Memory B cell (primary cell): ENCODE measurements around the gene PIBF1.

ENCODE experiments used
- ATAC-seq: fragments of 150-1000 bp; cut with Tn5 transposase; 2 replicates; pipeline ENCODE4 v1.10.0; 2021; ENCODE audit warnings: low read depth, mild to moderate bottlenecking, moderate library complexity
- DNase-seq, 2 donors: peaks; one replicate each; pipeline ENCODE4 v3.0.0; 2022; ENCODE audit warnings: low spot score in 2 of 2
- H3K27ac Mint-ChIP-seq: one replicate; pipeline ENCODE4 v1.8.0; 2022; ENCODE audit warnings: mild to moderate bottlenecking, moderate library complexity, mixed read lengths
- H3K27me3 Mint-ChIP-seq: one replicate; pipeline ENCODE4 v1.8.0; 2022; ENCODE audit warnings: mixed read lengths
- H3K36me3 Mint-ChIP-seq: one replicate; pipeline ENCODE4 v1.8.0; 2022; ENCODE audit warnings: mild to moderate bottlenecking, mixed read lengths
- H3K4me1 Mint-ChIP-seq: one replicate; pipeline ENCODE4 v1.8.0; 2022; ENCODE audit warnings: mixed read lengths
- H3K4me3 Mint-ChIP-seq: one replicate; pipeline ENCODE4 v1.8.0; 2022; ENCODE audit warnings: mild to moderate bottlenecking, moderate library complexity, mixed read lengths
- H3K9me3 Mint-ChIP-seq: one replicate; pipeline ENCODE4 v1.8.0; 2022; ENCODE audit warnings: mixed read lengths

The PIBF1 gene

GRCh38 chr13:72973234-72973633 lies 191.3 kb downstream of the PIBF1 start:
- Mint-ChIP-seq H3K27me3 (no peaks in the 10 kb centered on the region), H3K4me1 (no peaks in the 10 kb centered on the region), H3K4me3 (no peak overlapping the region), H3K9me3 (no peaks in the 10 kb centered on the region), H3K36me3 (peaks cover 19% of the 10 kb centered on the region), H3K27ac (peak overlapping the region; percentile 7)
- DNase-seq (no peak), ATAC-seq (no peak)

GRCh38 chr13:72983085-72983768 lies 201.3 kb downstream of the PIBF1 start:
- no peaks in the 10 kb centered on the region for H3K9me3 Mint-ChIP-seq
- no peak overlapping the region for H3K27ac Mint-ChIP-seq
- H3K4me1 Mint-ChIP-seq = no peaks in the 10 kb centered on the region
- H3K36me3 Mint-ChIP-seq = peaks cover 14% of the 10 kb centered on the region
- H3K4me3 Mint-ChIP-seq = no peak overlapping the region
- ATAC-seq = no peak
- DNase-seq = no peak
- no peaks in the 10 kb centered on the region for H3K27me3 Mint-ChIP-seq

DNA sequence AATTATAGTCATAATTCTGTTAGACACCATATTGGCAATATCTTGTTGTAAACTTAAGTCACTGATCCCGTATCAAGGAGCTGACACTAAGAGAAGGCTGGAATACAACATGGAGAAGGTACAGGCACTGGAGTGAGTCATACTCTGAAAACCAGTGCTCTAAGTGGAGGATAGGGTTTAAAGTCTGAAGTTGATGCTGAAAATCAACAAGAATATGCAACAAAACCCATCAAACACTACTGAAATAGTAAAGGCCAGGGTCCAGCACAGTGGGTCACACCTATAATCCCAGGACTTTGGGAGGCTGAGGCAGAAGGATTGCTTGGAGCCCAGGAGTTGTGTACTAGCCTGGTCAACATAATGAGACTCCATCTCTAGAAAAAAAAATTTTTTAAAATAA lies 203.7 kb downstream of the PIBF1 start:
- Mint-ChIP-seq H3K9me3 (no peaks in the 10 kb centered on the region), H3K27ac (no peak overlapping the region), H3K36me3 (peaks cover 10% of the 10 kb centered on the region), H3K27me3 (no peaks in the 10 kb centered on the region), H3K4me1 (no peaks in the 10 kb centered on the region), H3K4me3 (no peak overlapping the region)
- ATAC-seq = no peak
- no peak for DNase-seq

DNA sequence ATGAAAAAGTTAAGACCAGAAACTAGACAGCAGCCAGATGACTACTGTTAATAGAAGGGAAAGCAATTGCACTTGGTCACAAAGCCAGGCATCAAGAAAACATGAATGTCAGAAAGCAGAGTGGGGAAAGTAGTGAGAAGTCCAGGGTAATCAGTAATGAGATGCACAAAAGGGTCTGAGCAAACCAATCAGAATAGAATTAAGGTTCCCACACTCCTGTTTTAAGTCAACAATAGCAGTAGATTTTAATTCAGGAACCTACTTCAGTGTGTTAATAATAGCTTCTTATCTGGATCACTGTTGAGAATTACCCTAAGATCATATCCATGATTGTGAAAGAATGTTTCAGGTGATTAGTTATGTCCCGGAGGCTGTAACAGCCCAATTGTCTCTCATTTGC lies 204.3 kb downstream of the PIBF1 start:
- ATAC-seq (no peak), DNase-seq (no peak)
- Mint-ChIP-seq H3K4me3 (no peak overlapping the region), H3K9me3 (no peaks in the 10 kb centered on the region), H3K36me3 (peaks cover 9% of the 10 kb centered on the region), H3K4me1 (no peaks in the 10 kb centered on the region), H3K27me3 (no peaks in the 10 kb centered on the region), H3K27ac (no peak overlapping the region)

DNA sequence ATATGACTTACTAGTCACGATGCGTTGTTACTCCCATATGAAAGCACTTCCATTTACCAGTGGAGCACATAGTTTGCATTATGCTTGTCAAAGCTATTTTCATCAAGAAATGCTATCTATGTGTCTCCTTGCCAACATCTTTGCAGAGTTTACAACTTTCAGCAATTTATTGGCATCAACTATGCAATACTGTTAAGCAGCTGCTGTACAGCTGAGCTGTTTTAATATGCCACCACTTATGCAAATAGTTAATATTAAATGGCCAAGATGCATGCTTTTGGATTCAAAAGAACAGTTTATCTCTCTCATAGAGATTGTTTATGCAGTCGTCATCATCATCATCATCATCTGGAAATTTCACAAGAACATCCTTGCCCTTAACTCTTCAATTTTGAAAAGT lies 209.0 kb downstream of the PIBF1 start:
- Mint-ChIP-seq H3K27ac (no peak overlapping the region), H3K36me3 (peaks cover 11% of the 10 kb centered on the region), H3K27me3 (no peaks in the 10 kb centered on the region), H3K4me1 (no peaks in the 10 kb centered on the region), H3K9me3 (no peaks in the 10 kb centered on the region), H3K4me3 (no peak overlapping the region)
- DNase-seq (no peak), ATAC-seq (no peak)

DNA sequence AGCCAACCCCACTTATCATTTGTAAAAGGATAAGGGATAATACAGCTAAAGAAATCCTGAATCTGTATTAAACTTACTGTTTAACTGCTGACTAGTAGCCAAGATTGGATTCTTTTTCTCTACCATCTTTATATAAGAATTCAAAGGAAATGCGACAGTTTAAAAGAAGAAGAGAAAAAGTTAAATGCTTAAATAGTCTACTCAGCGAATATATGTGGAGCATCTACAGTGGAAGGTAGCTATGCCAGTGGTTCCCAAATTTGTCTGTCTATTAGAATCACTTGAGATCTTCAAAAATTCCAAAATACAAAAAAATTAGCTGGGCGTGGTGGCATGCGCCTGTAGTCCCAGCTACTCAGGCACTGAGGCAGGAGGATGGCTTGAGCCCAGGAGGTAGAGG lies 216.1 kb downstream of the PIBF1 start:
- Mint-ChIP-seq H3K9me3 (no peaks in the 10 kb centered on the region), H3K27me3 (no peaks in the 10 kb centered on the region), H3K36me3 (peaks cover 6% of the 10 kb centered on the region), H3K4me1 (no peaks in the 10 kb centered on the region), H3K4me3 (no peak overlapping the region), H3K27ac (no peak overlapping the region)
- DNase-seq (no peak), ATAC-seq (no peak)

- Mint-ChIP-seq H3K27me3 (no peaks in the 10 kb centered on the region), H3K9me3 (no peaks in the 10 kb centered on the region), H3K36me3 (peaks cover 7% of the 10 kb centered on the region), H3K27ac (peak overlapping the region; percentile 2), H3K4me1 (no peaks in the 10 kb centered on the region), H3K4me3 (no peak overlapping the region)
- ATAC-seq (no peak), DNase-seq (no peak)
Observed at GRCh38 chr13:73000027-73000674, 218.2 kb downstream of the PIBF1 start.

DNA sequence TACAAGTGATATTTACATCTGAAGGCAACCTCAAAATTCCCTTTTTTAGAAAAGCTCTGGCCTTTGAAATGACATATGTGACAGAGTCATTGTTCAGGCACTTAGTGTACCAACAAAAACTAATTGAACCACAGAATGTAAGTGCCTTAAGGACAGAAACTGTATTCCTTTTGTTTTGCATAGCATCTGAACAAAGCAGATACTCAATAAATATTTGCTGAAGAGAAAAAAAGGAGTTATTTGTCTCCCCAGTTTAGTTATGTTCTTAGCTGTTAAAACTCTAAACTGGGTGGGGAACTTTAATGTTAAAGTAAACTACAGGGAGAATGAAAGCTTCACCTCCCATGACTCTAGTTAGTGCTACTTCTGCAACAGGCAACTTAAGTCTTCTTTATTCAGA lies 220.0 kb downstream of the PIBF1 start:
- H3K4me1 Mint-ChIP-seq = no peaks in the 10 kb centered on the region
- no peaks in the 10 kb centered on the region for H3K27me3 Mint-ChIP-seq
- peaks cover 7% of the 10 kb centered on the region for H3K36me3 Mint-ChIP-seq
- DNase-seq (no peak), ATAC-seq (no peak)
- H3K9me3 Mint-ChIP-seq = no peaks in the 10 kb centered on the region
- no peak overlapping the region for H3K4me3 Mint-ChIP-seq
- H3K27ac Mint-ChIP-seq = no peak overlapping the region

DNA sequence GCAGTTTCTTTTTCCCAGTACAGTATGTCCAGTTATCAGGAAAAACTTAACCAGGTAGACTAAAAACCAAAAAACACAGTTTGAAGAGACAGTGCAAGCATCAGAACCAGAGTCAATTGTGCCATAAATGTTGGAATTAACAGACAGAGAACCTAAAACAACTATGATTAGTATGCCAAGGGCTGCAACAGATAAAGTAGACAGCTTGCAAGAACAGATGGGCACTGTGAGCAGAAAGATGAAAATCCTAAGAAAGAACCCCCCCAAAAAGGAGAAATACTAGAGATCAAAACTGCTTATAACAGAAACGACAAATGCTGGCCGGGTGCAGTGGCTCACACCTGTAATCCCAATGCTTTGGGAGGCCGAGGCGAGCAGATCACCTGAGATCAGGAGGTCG lies 229.8 kb downstream of the PIBF1 start:
- DNase-seq = no peak
- H3K4me1 Mint-ChIP-seq = no peaks in the 10 kb centered on the region
- H3K27me3 Mint-ChIP-seq = no peaks in the 10 kb centered on the region
- no peak overlapping the region for H3K4me3 Mint-ChIP-seq
- no peaks in the 10 kb centered on the region for H3K9me3 Mint-ChIP-seq
- ATAC-seq = no peak
- peaks cover 30% of the 10 kb centered on the region for H3K36me3 Mint-ChIP-seq
- H3K27ac Mint-ChIP-seq = no peak overlapping the region

DNA sequence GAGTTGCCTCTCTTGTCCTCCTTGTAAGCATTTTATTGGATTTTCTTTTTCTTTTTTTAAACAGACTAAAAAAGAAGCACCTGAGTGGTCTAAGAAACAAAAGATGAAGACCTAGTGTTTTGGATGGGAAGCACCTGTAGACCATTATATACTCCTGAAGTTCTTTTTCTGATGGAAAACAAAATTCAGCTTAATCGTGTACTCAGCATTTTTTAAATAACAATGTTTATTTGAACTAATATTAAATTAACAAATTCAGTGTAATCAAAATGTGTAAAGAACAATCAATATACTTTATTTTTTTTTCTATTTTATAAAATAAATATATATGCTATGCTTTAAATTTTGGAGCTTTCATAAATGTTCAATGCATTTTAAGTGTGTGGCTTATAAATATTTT lies 233.9 kb downstream of the PIBF1 start:
- H3K36me3 Mint-ChIP-seq = peaks cover 33% of the 10 kb centered on the region

DNA sequence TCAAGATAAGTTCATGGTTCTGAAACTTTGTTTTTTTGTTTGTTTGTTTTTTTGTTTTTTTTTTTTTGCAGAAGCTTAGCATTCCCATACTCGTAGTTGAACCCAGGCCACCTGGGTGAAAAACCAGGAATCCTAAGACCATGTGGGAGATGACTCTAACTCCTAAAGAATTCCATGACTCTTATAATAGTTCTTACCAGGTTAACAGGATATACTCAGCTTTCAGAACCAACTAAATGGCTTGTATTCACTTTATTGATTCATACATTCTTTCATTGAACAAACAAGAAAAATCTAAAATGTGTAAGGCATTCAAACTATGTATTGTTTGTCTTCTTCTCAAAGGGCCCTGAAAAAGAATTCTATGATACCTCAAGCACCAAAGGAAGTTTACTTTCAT lies 236.4 kb downstream of the PIBF1 start:
- DNase-seq (no peak), ATAC-seq (no peak)
- Mint-ChIP-seq H3K36me3 (peaks cover 22% of the 10 kb centered on the region), H3K9me3 (no peaks in the 10 kb centered on the region), H3K4me1 (no peaks in the 10 kb centered on the region), H3K27ac (no peak overlapping the region), H3K27me3 (no peaks in the 10 kb centered on the region), H3K4me3 (no peak overlapping the region)

More for the DNA sequence above, 233.9 kb downstream of the PIBF1 start:
- Mint-ChIP-seq H3K4me3 (no peak overlapping the region), H3K27me3 (no peaks in the 10 kb centered on the region), H3K9me3 (no peaks in the 10 kb centered on the region), H3K27ac (no peak overlapping the region), H3K4me1 (no peaks in the 10 kb centered on the region)
- DNase-seq (no peak), ATAC-seq (no peak)

GRCh38 chr13:73025217-73026012 lies 243.5 kb downstream of the PIBF1 start:
- Mint-ChIP-seq H3K4me1 (no peaks in the 10 kb centered on the region), H3K4me3 (no peak overlapping the region), H3K9me3 (no peaks in the 10 kb centered on the region), H3K27me3 (no peaks in the 10 kb centered on the region), H3K36me3 (peaks cover 5% of the 10 kb centered on the region), H3K27ac (no peak overlapping the region)
- ATAC-seq (no peak), DNase-seq (no peak)

DNA sequence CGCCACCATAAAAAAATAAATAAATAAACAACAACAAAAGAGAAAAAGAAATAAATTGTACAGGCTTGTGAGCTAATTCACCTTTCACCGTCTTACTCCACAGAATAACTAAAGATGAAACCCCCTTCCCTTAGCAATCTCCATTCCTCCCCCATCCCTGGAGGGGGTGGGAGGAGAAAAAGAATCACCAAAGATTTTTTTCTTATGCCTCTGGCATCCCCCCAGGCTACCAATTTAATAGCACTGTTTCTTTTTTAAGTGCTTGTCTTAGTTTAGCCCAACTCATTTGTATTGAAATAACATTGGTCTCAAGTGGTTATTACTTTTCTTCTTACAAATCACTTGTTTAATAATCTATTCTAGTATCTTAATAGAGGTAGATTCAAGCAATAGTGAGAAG lies 253.0 kb downstream of the PIBF1 start:
- no peak for DNase-seq

GRCh38 chr13:73035660-73036059 lies 253.7 kb downstream of the PIBF1 start:
- no peaks in the 10 kb centered on the region for H3K4me1 Mint-ChIP-seq
- H3K9me3 Mint-ChIP-seq = no peaks in the 10 kb centered on the region
- ATAC-seq = no peak
- DNase-seq = no peak
- H3K27ac Mint-ChIP-seq = no peak overlapping the region
- H3K27me3 Mint-ChIP-seq = no peaks in the 10 kb centered on the region
- no peak overlapping the region for H3K4me3 Mint-ChIP-seq
- no peaks in the 10 kb centered on the region for H3K36me3 Mint-ChIP-seq

More for the DNA sequence above, 253.0 kb downstream of the PIBF1 start:
- no peak for ATAC-seq
- Mint-ChIP-seq H3K27ac (no peak overlapping the region), H3K27me3 (no peaks in the 10 kb centered on the region), H3K9me3 (no peaks in the 10 kb centered on the region), H3K4me1 (no peaks in the 10 kb centered on the region), H3K4me3 (no peak overlapping the region), H3K36me3 (no peaks in the 10 kb centered on the region)
